DMS114 treated with DMSO at 0.1 percent for 48 hours (cell line): ENCODE data around the gene FLVCR2.
A peak's percentile ranks its signal among the peaks of the same experiment; 100 is the strongest.

ENCODE experiments used
- DNase-seq: peaks from one replicate; lab custom pipeline; 2025; ENCODE audit not compliant: unreplicated experiment; lab: John Stamatoyannopoulos, UW

FLVCR2 gene

GRCh38 chr14:75626863-75627262, 48.4 kb downstream of the FLVCR2 start:
- no peak for DNase-seq

GRCh38 chr14:75627406-75627805, 49.0 kb downstream of the FLVCR2 start:
- no peak for DNase-seq

- DNase-seq = no peak
Measured at GRCh38 chr14:75628816-75629215, 50.4 kb downstream of the FLVCR2 start.

GRCh38 chr14:75630695-75631452, 52.5 kb downstream of the FLVCR2 start:
- DNase-seq = no peak

GRCh38 chr14:75631453-75631831, 53.0 kb downstream of the FLVCR2 start:
- no peak for DNase-seq

GRCh38 chr14:75634848-75635247, 56.4 kb downstream of the FLVCR2 start:
- DNase-seq = no peak

- DNase-seq = no peak
Measured at GRCh38 chr14:75636100-75636692, 57.8 kb downstream of the FLVCR2 start.

GRCh38 chr14:75640876-75641275, 62.5 kb downstream of the FLVCR2 start:
- DNase-seq = no peak

GRCh38 chr14:75643985-75644384, 65.6 kb downstream of the FLVCR2 start:
- DNase-seq = no peak

GRCh38 chr14:75645056-75645455, 66.6 kb downstream of the FLVCR2 start:
- no peak for DNase-seq

GRCh38 chr14:75646762-75647161, 68.3 kb downstream of the FLVCR2 start:
- DNase-seq = no peak

- no peak for DNase-seq
Measured at GRCh38 chr14:75647640-75648039, 69.2 kb downstream of the FLVCR2 start.

GRCh38 chr14:75648066-75648838, 69.8 kb downstream of the FLVCR2 start:
- no peak for DNase-seq

GRCh38 chr14:75649337-75649736, 70.9 kb downstream of the FLVCR2 start:
- no peak for DNase-seq

GRCh38 chr14:75649773-75650172, 71.4 kb downstream of the FLVCR2 start:
- DNase-seq = no peak

- DNase-seq = no peak
Measured at GRCh38 chr14:75650253-75651058, 72.0 kb downstream of the FLVCR2 start.

GRCh38 chr14:75653563-75653962, 75.1 kb downstream of the FLVCR2 start:
- DNase-seq = no peak

- peak; percentile 52 for DNase-seq
Measured at GRCh38 chr14:75654127-75654732, 75.8 kb downstream of the FLVCR2 start.

- DNase-seq = no peak
Measured at GRCh38 chr14:75655235-75655634, 76.8 kb downstream of the FLVCR2 start.

GRCh38 chr14:75657331-75657730, 78.9 kb downstream of the FLVCR2 start:
- DNase-seq = no peak

GRCh38 chr14:75658957-75659356, 80.5 kb downstream of the FLVCR2 start:
- no peak for DNase-seq
